HG03196 (cell line): ENCODE measurements around the gene NEGR1.
A peak's percentile ranks its signal among the peaks of the same experiment; 100 is the strongest.

Experiments
- ATAC-seq: cut with Tn5 transposase; IDR thresholded peaks from one replicate; pipeline ENCODE4 v1.9.1; 2021; ENCODE audit not compliant: unreplicated experiment

NEGR1 gene

GRCh38 chr1:71649608-71650007 lies 632.7 kb downstream of the NEGR1 start:
- ATAC-seq, result no peak

GRCh38 chr1:71647513-71648300 lies 634.6 kb downstream of the NEGR1 start:
- ATAC-seq, result no peak

- no peak for ATAC-seq
Measured at GRCh38 chr1:71645015-71645414, 637.3 kb downstream of the NEGR1 start.

GRCh38 chr1:71641903-71642302 lies 640.4 kb downstream of the NEGR1 start:
- ATAC-seq, result no peak

GRCh38 chr1:71640998-71641397 lies 641.3 kb downstream of the NEGR1 start:
- no peak for ATAC-seq

GRCh38 chr1:71640116-71640515 lies 642.2 kb downstream of the NEGR1 start:
- no peak for ATAC-seq

GRCh38 chr1:71638081-71638766 lies 644.1 kb downstream of the NEGR1 start:
- ATAC-seq, result no peak

GRCh38 chr1:71635568-71635967 lies 646.8 kb downstream of the NEGR1 start:
- no peak for ATAC-seq

GRCh38 chr1:71634159-71634558 lies 648.2 kb downstream of the NEGR1 start:
- ATAC-seq, result no peak

GRCh38 chr1:71630073-71630472 lies 652.3 kb downstream of the NEGR1 start:
- no peak for ATAC-seq

GRCh38 chr1:71625004-71625403 lies 657.3 kb downstream of the NEGR1 start:
- no peak for ATAC-seq

GRCh38 chr1:71623888-71624287 lies 658.5 kb downstream of the NEGR1 start:
- ATAC-seq, result no peak

- no peak for ATAC-seq
Measured at GRCh38 chr1:71621785-71622184, 660.6 kb downstream of the NEGR1 start.

- no peak for ATAC-seq
Measured at GRCh38 chr1:71618766-71619530, 663.4 kb downstream of the NEGR1 start.

GRCh38 chr1:71618191-71618590 lies 664.1 kb downstream of the NEGR1 start:
- ATAC-seq, result no peak

- ATAC-seq, result no peak
Measured at GRCh38 chr1:71610476-71610875, 671.9 kb downstream of the NEGR1 start.

- no peak for ATAC-seq
Measured at GRCh38 chr1:71603044-71603776, 679.1 kb downstream of the NEGR1 start.

GRCh38 chr1:71600023-71600422 lies 682.3 kb downstream of the NEGR1 start:
- ATAC-seq, result no peak

- ATAC-seq, result no peak
Measured at GRCh38 chr1:71599306-71599705, 683.0 kb downstream of the NEGR1 start.

- ATAC-seq, result peak; percentile 51
Measured at GRCh38 chr1:71593523-71593922, 688.8 kb downstream of the NEGR1 start.

GRCh38 chr1:71592646-71593274 lies 689.6 kb downstream of the NEGR1 start:
- no peak for ATAC-seq
